Panc1 (cell line): ENCODE data around the gene REXO4. TPM values are rescaled to one million over a fixed set of nuclear protein-coding genes. Genes with fewer than 3 reads are reported as not detected.

ENCODE experiments used
- ATAC-seq: fragments of 200-7000 bp; cut with Tn5 transposase; 2 replicates; pipeline ENCODE4 v1.9.1; 2020; ENCODE audit warnings: mild to moderate bottlenecking, moderate library complexity
- BruUV-seq: library from RNA; stranded (reverse); fragments of 400-500 nt; replicated peaks from 2 replicates; lab custom pipeline; 2021; lab: Mats Ljungman, UMichigan
- CTCF ChIA-PET: fragments of 300-600 bp; sonication (Branson Sonifier 250); formaldehyde crosslinking; loops from one replicate; lab custom pipeline; 2022; ENCODE audit warnings: antibody characterized with exemption; lab: Charles Lee
- POLR2A ChIA-PET: fragments of 300-600 bp; sonication (Branson Sonifier 250); formaldehyde crosslinking; loops from one replicate; lab custom pipeline; 2022; ENCODE audit warnings: antibody characterized with exemption; lab: Charles Lee
- DNase-seq: peaks from one replicate; pipeline ENCODE4 v3.0.0-alpha.2; 2010; ENCODE audit warnings: low read depth, low spot score
- H3K27ac ChIP-seq: 2 replicates; pipeline ENCODE4 v1.5.1; 2011; ENCODE audit warnings: mild to moderate bottlenecking, low read length, inconsistent platforms
- H3K27me3 ChIP-seq: fragments of 200-500 bp; sonication (Bioruptor generic); 2 replicates; pipeline ENCODE4 v1.6.0; 2014; ENCODE audit warnings: low read length, inconsistent platforms; ENCODE audit not compliant: control insufficient read depth, insufficient read depth
- H3K36me3 ChIP-seq: fragments of 200-500 bp; sonication (Bioruptor generic); 2 replicates; pipeline ENCODE4 v1.5.1; 2014; ENCODE audit warnings: inconsistent platforms, mild to moderate bottlenecking, low read length, moderate library complexity; ENCODE audit not compliant: control insufficient read depth, insufficient read depth
- H3K4me1 ChIP-seq: 2 replicates; pipeline ENCODE4 v1.5.1; 2011; ENCODE audit warnings: inconsistent platforms, mild to moderate bottlenecking, low read length, moderate library complexity; ENCODE audit not compliant: control insufficient read depth, insufficient read depth
- H3K4me3 ChIP-seq, 2 experiments: 2 replicates each; pipeline ENCODE4 v1.5.1; 2011 to 2012; ENCODE audit warnings: low read depth in 2 of 2, low read length in 2 of 2, mild to moderate bottlenecking in 2 of 2, inconsistent platforms in 1 of 2, moderate library complexity in 1 of 2
- H3K9me3 ChIP-seq: fragments of 200-500 bp; sonication (Bioruptor generic); 2 replicates; pipeline ENCODE4 v1.5.1; 2014; ENCODE audit warnings: low read depth, mild to moderate bottlenecking, inconsistent platforms, low read length, moderate library complexity; ENCODE audit not compliant: control insufficient read depth, insufficient read depth
- POLR2AphosphoS5 ChIP-seq: IDR thresholded peaks from 2 replicates; pipeline ENCODE4 v1.6.1; 2012; ENCODE audit warnings: mild to moderate bottlenecking, low read depth, low read length, moderate library complexity
- SIN3A ChIP-seq: IDR thresholded peaks from 2 replicates; pipeline ENCODE4 v1.6.1; 2012; ENCODE audit warnings: low read depth, mild to moderate bottlenecking, low read length, moderate library complexity, borderline replicate concordance; ENCODE audit not compliant: insufficient read depth
- TCF7L2 ChIP-seq: IDR thresholded peaks from 2 replicates; pipeline ENCODE4 v1.6.1; 2011; ENCODE audit warnings: mild to moderate bottlenecking, low read depth, low read length, inconsistent platforms
- in situ Hi-C: cut with HindIII; loops from 2 replicates; pipeline ENCODE4 v1.10.0; 2016; ENCODE audit warnings: low sequenced_read_pairs, low pct_unique_long_range_greater_than_20kb
- intact Hi-C: fragments of 100-400 bp; cut with micrococcal nuclease; formaldehyde crosslinking; loops from one replicate; pipeline ENCODE4 v1.10.0; 2022; ENCODE audit not compliant: unreplicated experiment
- total RNA-seq: library from RNA; stranded (reverse); gene quantifications from one replicate; pipeline ENCODE4 v1.2.1, GENCODE V29; 2021; ENCODE audit not compliant: unreplicated experiment
- TF ChIP-seq, protein P1 (sequence below): fragments of 450-650 bp; IDR thresholded peaks from 2 replicates; pipeline ENCODE4 v1.5.1; 2017; ENCODE audit warnings: mild to moderate bottlenecking
- TF ChIP-seq, protein P2 (sequence below), 2 experiments: IDR thresholded peaks; 2 replicates each; pipeline ENCODE4 v1.6.1; 2011 to 2012; ENCODE audit warnings: low read depth in 2 of 2, control low read depth in 1 of 2, low read length in 1 of 2, mild to moderate bottlenecking in 1 of 2, moderate library complexity in 1 of 2; ENCODE audit not compliant: insufficient read depth in 1 of 2

The REXO4 gene
- total RNA-seq, 1 experiment from 2014 or later = 19.9 TPM

DNA sequence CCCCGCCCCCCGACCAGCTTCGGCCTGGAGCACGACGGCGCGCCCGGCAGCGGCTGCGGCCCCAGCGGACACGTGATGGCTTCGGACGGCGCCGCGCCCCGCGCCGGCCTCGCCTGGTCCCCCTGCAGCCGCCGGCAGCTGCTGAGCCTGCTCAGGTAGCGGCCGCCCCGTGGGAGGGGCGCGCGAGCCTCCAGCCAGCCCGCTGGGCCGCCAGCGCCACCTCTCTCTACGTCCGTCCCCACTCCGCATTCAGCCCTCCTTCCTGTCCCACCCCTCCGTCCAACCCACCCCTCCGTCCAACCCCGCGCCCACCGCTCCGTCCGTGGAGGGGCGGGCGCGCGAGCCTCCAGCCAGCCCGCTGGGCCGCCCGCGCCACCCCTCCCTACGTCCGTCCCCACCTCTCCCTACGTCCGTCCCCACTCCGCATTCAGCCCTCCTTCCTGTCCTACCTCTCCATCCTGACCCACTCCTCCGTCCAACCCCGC lies 10.8 kb upstream of the REXO4 start:
- no peak for DNase-seq

DNA sequence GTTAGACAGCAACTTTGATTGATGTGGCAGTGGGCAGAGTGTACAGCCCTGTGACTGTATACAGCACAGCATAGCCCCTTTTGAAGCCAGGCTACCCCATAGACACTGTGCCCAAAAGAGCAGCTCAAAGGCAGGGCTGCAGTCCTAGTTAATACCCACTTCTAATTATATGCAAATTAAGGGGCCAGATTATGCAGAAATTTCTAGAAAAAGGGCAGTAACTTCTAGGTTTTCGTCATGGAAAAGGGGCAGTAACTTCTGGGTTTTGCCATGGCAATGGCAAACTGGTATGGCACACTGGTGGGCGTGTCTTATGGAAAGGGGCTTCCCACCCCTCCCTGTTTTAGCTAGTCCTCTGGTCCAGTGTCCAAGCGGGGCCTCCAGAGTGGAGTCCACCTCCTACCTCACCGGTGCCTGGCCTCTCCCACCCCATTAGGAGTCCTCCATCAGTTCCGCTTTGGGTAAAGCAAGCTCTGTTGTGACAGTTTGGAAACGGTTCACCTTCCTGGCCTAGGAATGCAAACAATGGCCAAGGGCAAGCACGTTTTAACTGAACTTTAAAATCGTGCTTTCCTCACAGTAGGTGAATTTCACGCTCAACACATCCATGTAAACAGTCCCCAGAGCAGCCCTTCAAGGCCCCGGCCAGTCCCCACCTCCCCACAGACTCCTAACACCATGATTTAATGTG lies 10.0 kb upstream of the REXO4 start:
- TF ChIP-seq, protein P1, sequence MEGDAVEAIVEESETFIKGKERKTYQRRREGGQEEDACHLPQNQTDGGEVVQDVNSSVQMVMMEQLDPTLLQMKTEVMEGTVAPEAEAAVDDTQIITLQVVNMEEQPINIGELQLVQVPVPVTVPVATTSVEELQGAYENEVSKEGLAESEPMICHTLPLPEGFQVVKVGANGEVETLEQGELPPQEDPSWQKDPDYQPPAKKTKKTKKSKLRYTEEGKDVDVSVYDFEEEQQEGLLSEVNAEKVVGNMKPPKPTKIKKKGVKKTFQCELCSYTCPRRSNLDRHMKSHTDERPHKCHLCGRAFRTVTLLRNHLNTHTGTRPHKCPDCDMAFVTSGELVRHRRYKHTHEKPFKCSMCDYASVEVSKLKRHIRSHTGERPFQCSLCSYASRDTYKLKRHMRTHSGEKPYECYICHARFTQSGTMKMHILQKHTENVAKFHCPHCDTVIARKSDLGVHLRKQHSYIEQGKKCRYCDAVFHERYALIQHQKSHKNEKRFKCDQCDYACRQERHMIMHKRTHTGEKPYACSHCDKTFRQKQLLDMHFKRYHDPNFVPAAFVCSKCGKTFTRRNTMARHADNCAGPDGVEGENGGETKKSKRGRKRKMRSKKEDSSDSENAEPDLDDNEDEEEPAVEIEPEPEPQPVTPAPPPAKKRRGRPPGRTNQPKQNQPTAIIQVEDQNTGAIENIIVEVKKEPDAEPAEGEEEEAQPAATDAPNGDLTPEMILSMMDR = no peak
- TF ChIP-seq TCF7L2 (no peak), SIN3A (no peak), POLR2AphosphoS5 (no peak)
- TF ChIP-seq, protein P2, sequence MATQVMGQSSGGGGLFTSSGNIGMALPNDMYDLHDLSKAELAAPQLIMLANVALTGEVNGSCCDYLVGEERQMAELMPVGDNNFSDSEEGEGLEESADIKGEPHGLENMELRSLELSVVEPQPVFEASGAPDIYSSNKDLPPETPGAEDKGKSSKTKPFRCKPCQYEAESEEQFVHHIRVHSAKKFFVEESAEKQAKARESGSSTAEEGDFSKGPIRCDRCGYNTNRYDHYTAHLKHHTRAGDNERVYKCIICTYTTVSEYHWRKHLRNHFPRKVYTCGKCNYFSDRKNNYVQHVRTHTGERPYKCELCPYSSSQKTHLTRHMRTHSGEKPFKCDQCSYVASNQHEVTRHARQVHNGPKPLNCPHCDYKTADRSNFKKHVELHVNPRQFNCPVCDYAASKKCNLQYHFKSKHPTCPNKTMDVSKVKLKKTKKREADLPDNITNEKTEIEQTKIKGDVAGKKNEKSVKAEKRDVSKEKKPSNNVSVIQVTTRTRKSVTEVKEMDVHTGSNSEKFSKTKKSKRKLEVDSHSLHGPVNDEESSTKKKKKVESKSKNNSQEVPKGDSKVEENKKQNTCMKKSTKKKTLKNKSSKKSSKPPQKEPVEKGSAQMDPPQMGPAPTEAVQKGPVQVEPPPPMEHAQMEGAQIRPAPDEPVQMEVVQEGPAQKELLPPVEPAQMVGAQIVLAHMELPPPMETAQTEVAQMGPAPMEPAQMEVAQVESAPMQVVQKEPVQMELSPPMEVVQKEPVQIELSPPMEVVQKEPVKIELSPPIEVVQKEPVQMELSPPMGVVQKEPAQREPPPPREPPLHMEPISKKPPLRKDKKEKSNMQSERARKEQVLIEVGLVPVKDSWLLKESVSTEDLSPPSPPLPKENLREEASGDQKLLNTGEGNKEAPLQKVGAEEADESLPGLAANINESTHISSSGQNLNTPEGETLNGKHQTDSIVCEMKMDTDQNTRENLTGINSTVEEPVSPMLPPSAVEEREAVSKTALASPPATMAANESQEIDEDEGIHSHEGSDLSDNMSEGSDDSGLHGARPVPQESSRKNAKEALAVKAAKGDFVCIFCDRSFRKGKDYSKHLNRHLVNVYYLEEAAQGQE (IDR thresholded peaks at IDR 0.05; ENCODE audit: insufficient read depth in 1 of 2, low read depth in 2 of 2, low read length in 1 of 2) = no peak
- Histone ChIP-seq H3K9me3 (no peaks in the 10 kb centered on the region), H3K36me3 (no peaks in the 10 kb centered on the region), H3K27me3 (no peaks in the 10 kb centered on the region), H3K4me1 (peaks cover 6% of the 10 kb centered on the region; the same call in 1 of the 2 replicates), H3K27ac (no peak overlapping the region), H3K4me3 (peak overlapping the region; percentile 28 to 30; a peak in 2 of 4 replicates)
- ChIA-PET POLR2A (no interaction called here), CTCF (interaction anchor here (0.7 kb wide), 2 partner anchors 31 to 86 kb away, joined by 3 read pairs; no protein-coding TSS in a partner anchor)
- in situ Hi-C loops = no loop called here
- ATAC-seq (no peak), DNase-seq (no peak)
- BruUV-seq = no TSS peak
- intact Hi-C loops = no loop called here

More for the DNA sequence above, 10.8 kb upstream of the REXO4 start:
- TF ChIP-seq, protein P2 (IDR thresholded peaks at IDR 0.05; ENCODE audit: insufficient read depth in 1 of 2, low read depth in 2 of 2, low read length in 1 of 2) = no peak
- TF ChIP-seq, protein P1 = no peak
- TF ChIP-seq TCF7L2 (no peak), SIN3A (no peak), POLR2AphosphoS5 (no peak)
- intact Hi-C loops = no loop called here
- no TSS peak for BruUV-seq
- ChIA-PET POLR2A (interaction anchor here (0.7 kb wide), 1 partner anchor 19 kb away, joined by 7 read pairs; no protein-coding TSS in a partner anchor), CTCF (no interaction called here)
- Histone ChIP-seq H3K9me3 (no peaks in the 10 kb centered on the region), H3K4me1 (peaks cover 6% of the 10 kb centered on the region; the same call in 1 of the 2 replicates), H3K27me3 (no peaks in the 10 kb centered on the region), H3K36me3 (no peaks in the 10 kb centered on the region), H3K27ac (no peak overlapping the region), H3K4me3 (peak overlapping the region; percentile 28 to 34)
- ATAC-seq = peak; percentile 80
- in situ Hi-C loops = no loop called here
